PC-3 (cell line): ENCODE results near the gene ISG20L2. TPM values are rescaled to one million over a fixed set of nuclear protein-coding genes. Genes with fewer than 3 reads are reported as not detected.

Experiments used
- ATAC-seq: fragments of 200-7000 bp; cut with Tn5 transposase; 2 replicates; pipeline ENCODE4 v1.9.1; 2020; ENCODE audit warnings: mild to moderate bottlenecking, moderate library complexity
- BruUV-seq: library from RNA; stranded (reverse); fragments of 400-500 nt; replicated peaks from 2 replicates; lab custom pipeline; 2021; lab: Mats Ljungman, UMichigan
- CTCF ChIA-PET: fragments of 300-600 bp; sonication (Branson Sonifier 250); formaldehyde crosslinking; loops from one replicate; lab custom pipeline; 2022; ENCODE audit warnings: antibody characterized with exemption; lab: Charles Lee
- POLR2A ChIA-PET: fragments of 300-600 bp; sonication (Branson Sonifier 250); formaldehyde crosslinking; loops from one replicate; lab custom pipeline; 2022; ENCODE audit warnings: antibody characterized with exemption; ENCODE audit not compliant: unreplicated experiment; lab: Charles Lee
- DNase-seq: peaks from one replicate; pipeline ENCODE4 v3.0.0-alpha.2; 2015
- H2AFZ ChIP-seq: fragments of 300-600 bp; sonication (generic); 2 replicates; pipeline ENCODE4 v1.6.0; 2016; ENCODE audit warnings: antibody characterized with exemption, low read length
- H3F3A ChIP-seq: fragments of 300-600 bp; sonication (generic); one replicate; pipeline ENCODE4 v1.6.0; 2017; ENCODE audit warnings: antibody characterized with exemption, low read length, control low read depth, mild to moderate bottlenecking; ENCODE audit not compliant: unreplicated experiment
- H3K27ac ChIP-seq: fragments of 300-600 bp; sonication (generic); 2 replicates; pipeline ENCODE4 v1.5.1; 2016; ENCODE audit warnings: mild to moderate bottlenecking, low read length
- H3K27me3 ChIP-seq: fragments of 300-600 bp; sonication (generic); 2 replicates; pipeline ENCODE4 v1.6.1; 2016; ENCODE audit warnings: low read length, mixed read lengths
- H3K36me3 ChIP-seq: fragments of 300-600 bp; sonication (generic); 2 replicates; pipeline ENCODE4 v1.6.1; 2016; ENCODE audit warnings: low read depth, mixed run types, low read length, mixed read lengths
- H3K4me1 ChIP-seq: fragments of 300-600 bp; sonication (generic); 2 replicates; pipeline ENCODE4 v1.5.1; 2016; ENCODE audit warnings: low read length; ENCODE audit not compliant: insufficient read depth
- H3K4me2 ChIP-seq: fragments of 300-600 bp; sonication (generic); 2 replicates; pipeline ENCODE4 v1.6.0; 2016; ENCODE audit warnings: low read length
- H3K4me3 ChIP-seq: fragments of 300-600 bp; sonication (generic); 2 replicates; pipeline ENCODE4 v1.5.1; 2016; ENCODE audit warnings: mild to moderate bottlenecking, low read length, mixed read lengths
- H3K79me2 ChIP-seq: fragments of 300-600 bp; sonication (generic); 2 replicates; pipeline ENCODE4 v1.6.1; 2017; ENCODE audit warnings: low read length, mixed read lengths
- H3K9ac ChIP-seq: fragments of 300-600 bp; sonication (generic); 2 replicates; pipeline ENCODE4 v1.6.0; 2016; ENCODE audit warnings: mild to moderate bottlenecking, low read length
- H3K9me2 ChIP-seq: fragments of 300-600 bp; sonication (generic); replicated peaks from 2 replicates; pipeline ENCODE4 v1.6.1; 2016; ENCODE audit warnings: mixed run types, low read length, mixed read lengths
- H3K9me3 ChIP-seq: fragments of 300-600 bp; sonication (generic); 2 replicates; pipeline ENCODE4 v1.6.1; 2016; ENCODE audit warnings: low read length, mixed read lengths
- H4K20me1 ChIP-seq: fragments of 300-600 bp; sonication (generic); 2 replicates; pipeline ENCODE4 v1.6.1; 2016; ENCODE audit warnings: low read length, mixed read lengths
- EZH2 ChIP-seq: fragments of 300-600 bp; sonication (generic); IDR thresholded peaks from one replicate; pipeline ENCODE4 v1.6.1; 2017; ENCODE audit warnings: antibody characterized with exemption, mild to moderate bottlenecking, low read length; ENCODE audit not compliant: unreplicated experiment
- EZH2phosphoT487 ChIP-seq: fragments of 300-600 bp; sonication (generic); IDR thresholded peaks from 2 replicates; pipeline ENCODE4 v1.6.1; 2018; ENCODE audit warnings: mild to moderate bottlenecking, antibody characterized with exemption, low read length, borderline replicate concordance
- intact Hi-C: fragments of 100-400 bp; cut with micrococcal nuclease; formaldehyde crosslinking; loops from 2 replicates; pipeline ENCODE4 v1.9.0; 2023
- total RNA-seq: library from RNA; depleted of rRNA; stranded (reverse); fragments of >200 nt; gene quantifications from 2 replicates; pipeline ENCODE4 v1.2.3, GENCODE V29; 2014
- TF ChIP-seq, protein P1 (sequence below): fragments of 300-600 bp; sonication (generic); conservative IDR thresholded peaks from 2 replicates; pipeline ENCODE4 v1.5.1; 2017; ENCODE audit warnings: antibody characterized with exemption, low read depth, mild to moderate bottlenecking, low read length

ISG20L2 gene
- total RNA-seq, 1 experiment from 2014 or later: 39.2 TPM

DNA sequence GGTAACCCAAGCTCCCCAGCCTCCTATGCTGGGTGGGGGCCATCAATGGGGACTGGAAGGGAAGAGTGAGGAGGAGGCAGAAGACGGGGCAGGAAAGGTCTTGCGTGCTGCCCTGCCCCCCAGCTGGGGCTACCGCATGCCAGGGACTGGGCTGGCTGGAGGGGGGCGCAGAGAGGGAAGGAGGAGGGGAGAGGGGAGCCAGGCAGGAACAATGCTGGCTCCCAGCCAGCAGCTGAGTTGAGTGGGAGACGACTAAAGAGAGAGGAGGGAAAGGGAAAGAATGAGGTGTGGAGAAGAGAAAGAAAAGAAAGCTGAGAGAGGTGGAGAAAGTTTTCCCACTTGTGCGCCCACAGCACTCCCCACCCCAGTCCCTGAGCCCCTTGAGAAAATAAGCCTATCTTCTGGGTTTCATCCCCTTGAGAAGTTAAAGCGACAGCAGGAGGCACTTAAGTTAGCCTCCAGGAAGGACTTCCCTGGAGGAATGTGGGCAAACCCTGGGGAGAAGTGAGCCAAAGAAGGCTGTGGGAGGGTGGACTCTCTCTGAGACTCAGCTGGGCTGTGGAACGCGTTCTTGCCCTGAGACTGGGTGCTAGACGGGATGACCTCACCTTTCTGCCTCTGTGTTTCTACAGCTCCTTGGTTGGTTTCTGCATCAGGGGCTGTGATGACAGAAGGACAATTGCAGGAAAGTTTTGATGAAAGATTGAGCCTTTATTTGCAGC lies 38.5 kb downstream of the ISG20L2 start:
- Histone ChIP-seq H3K9me3 (no peaks in the 10 kb centered on the region), H3K27me3 (no peaks in the 10 kb centered on the region), H3K36me3 (no peaks in the 10 kb centered on the region), H4K20me1 (no peaks in the 10 kb centered on the region), H3K4me1 (peaks cover 60% of the 10 kb centered on the region), H2AFZ (peak overlapping the region; percentile 96), H3K27ac (no peak overlapping the region), H3F3A (peaks cover 8% of the 10 kb centered on the region), H3K4me2 (peak overlapping the region; percentile 98), H3K9me2 (no peaks in the 10 kb centered on the region), H3K4me3 (peak overlapping the region; percentile 68), H3K9ac (no peak overlapping the region), H3K79me2 (no peaks in the 10 kb centered on the region)
- DNase-seq (no peak), ATAC-seq (no peak)
- intact Hi-C loops: loop anchor here (1.0 kb wide), 3 partner anchors 15 to 200 kb away; partner anchors contain the start of gene CRABP2
- CTCF ChIA-PET: interaction anchor here (0.6 to 3.8 kb wide), 20 partner anchors 10 to 197 kb away, joined by 3 to 106 read pairs (median 8); partner anchors contain the start of genes CRABP2, ISG20L2, METTL25B and MRPL24
- no TSS peak for BruUV-seq
- POLR2A ChIA-PET: interaction anchor here (2.1 kb wide), 1 partner anchor 36 kb away, joined by 13 read pairs; no protein-coding TSS in a partner anchor
- no peak for TF ChIP-seq EZH2
- TF ChIP-seq EZH2phosphoT487: no peak
- TF ChIP-seq, protein P1, sequence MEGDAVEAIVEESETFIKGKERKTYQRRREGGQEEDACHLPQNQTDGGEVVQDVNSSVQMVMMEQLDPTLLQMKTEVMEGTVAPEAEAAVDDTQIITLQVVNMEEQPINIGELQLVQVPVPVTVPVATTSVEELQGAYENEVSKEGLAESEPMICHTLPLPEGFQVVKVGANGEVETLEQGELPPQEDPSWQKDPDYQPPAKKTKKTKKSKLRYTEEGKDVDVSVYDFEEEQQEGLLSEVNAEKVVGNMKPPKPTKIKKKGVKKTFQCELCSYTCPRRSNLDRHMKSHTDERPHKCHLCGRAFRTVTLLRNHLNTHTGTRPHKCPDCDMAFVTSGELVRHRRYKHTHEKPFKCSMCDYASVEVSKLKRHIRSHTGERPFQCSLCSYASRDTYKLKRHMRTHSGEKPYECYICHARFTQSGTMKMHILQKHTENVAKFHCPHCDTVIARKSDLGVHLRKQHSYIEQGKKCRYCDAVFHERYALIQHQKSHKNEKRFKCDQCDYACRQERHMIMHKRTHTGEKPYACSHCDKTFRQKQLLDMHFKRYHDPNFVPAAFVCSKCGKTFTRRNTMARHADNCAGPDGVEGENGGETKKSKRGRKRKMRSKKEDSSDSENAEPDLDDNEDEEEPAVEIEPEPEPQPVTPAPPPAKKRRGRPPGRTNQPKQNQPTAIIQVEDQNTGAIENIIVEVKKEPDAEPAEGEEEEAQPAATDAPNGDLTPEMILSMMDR: no peak

DNA sequence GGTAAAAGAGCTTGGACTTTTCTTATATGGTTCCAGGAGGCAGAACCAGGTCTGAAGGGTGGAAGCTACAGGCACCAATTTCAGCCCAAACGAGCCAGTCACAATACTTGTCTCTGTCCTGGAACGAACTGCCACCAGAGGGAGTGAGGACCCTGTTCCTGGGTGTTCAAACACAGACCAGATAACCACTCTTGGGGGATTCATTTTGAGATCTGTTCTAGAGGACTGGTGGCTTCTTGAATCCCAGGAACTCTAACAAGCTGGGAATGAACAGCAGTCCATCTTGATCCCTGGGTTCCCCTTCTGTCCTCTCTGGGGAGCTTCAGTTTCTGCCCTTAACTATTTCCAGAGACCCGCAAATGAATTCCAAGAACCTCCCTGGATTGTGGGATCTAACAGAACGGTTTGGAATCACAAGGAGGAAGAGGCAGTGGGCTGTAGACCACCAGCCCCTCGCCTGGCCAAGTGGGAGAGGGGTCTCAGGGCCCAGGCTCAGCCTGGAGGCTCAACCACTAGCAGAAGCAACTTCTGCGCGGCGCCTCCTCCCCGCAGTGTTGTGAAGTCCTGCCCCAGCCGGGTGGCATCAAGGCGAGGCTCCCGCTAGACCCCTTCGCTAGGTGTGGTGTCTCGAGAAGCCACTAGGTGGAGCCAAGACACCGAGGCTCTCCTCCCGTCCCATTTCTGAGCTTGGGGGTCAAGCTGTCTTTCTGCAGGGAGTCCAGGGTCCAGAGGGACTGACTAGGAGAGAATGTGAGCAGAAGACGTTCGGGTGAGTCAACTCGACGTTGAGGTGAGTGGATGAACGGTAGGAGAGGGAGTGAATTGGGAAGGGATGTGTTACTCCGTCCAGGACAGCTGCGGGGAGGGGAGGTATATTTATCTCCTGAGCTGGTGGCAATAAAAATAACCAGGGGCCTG lies 39.3 kb downstream of the ISG20L2 start:
- H3K4me3 ChIP-seq: peak overlapping the region; percentile 68
- no peaks in the 10 kb centered on the region for H4K20me1 ChIP-seq
- peak overlapping the region; percentile 96 for H2AFZ ChIP-seq
- H3K9me3 ChIP-seq: no peaks in the 10 kb centered on the region
- peaks cover 8% of the 10 kb centered on the region for H3F3A ChIP-seq
- H3K27ac ChIP-seq: no peak overlapping the region
- CTCF ChIA-PET: interaction anchor here (0.6 to 3.8 kb wide), 27 partner anchors 8 to 197 kb away, joined by 3 to 106 read pairs (median 6); partner anchors contain the start of genes CRABP2, ISG20L2, METTL25B and MRPL24
- POLR2A ChIA-PET: interaction anchor here (0.8 to 2.1 kb wide), 2 partner anchors 17 to 36 kb away, joined by 7 to 13 read pairs; no protein-coding TSS in a partner anchor
- TF ChIP-seq, protein P1: peak; percentile 88
- TF ChIP-seq EZH2: no peak
- no peaks in the 10 kb centered on the region for H3K79me2 ChIP-seq
- intact Hi-C loops: loop anchor here (1.0 kb wide), 3 partner anchors 16 to 201 kb away; partner anchors contain the start of gene CRABP2
- H3K27me3 ChIP-seq: no peaks in the 10 kb centered on the region
- peak; percentile 97 for DNase-seq
- no peaks in the 10 kb centered on the region for H3K9me2 ChIP-seq
- H3K4me1 ChIP-seq: peaks cover 62% of the 10 kb centered on the region
- BruUV-seq: no TSS peak
- H3K36me3 ChIP-seq: no peaks in the 10 kb centered on the region
- ATAC-seq: peak; percentile 81
- peak overlapping the region; percentile 26; the same call in 1 of the 2 replicates for H3K9ac ChIP-seq
- H3K4me2 ChIP-seq: peak overlapping the region; percentile 98
